HL-60 (cell line): ENCODE measurements around the gene FOCAD.

Experiments
- DNase-seq, 2 experiments: peaks; one replicate each; pipeline ENCODE4 v3.0.0-alpha.2; 2010 to 2020; ENCODE audit warnings: low read depth in 1 of 2, low spot score in 1 of 2
- H3K27ac ChIP-seq: fragments of 250-450 bp; sonication (Bioruptor Pico); replicated peaks from 2 replicates; pipeline ENCODE4 v1.5.1; 2020; ENCODE audit warnings: mild to moderate bottlenecking, moderate library complexity
- H3K27me3 ChIP-seq: fragments of 250-450 bp; sonication (Bioruptor Pico); 2 replicates; pipeline ENCODE4 v1.5.1; 2021; ENCODE audit warnings: mild to moderate bottlenecking, moderate library complexity; ENCODE audit not compliant: insufficient read depth, poor library complexity, severe bottlenecking
- H3K4me3 ChIP-seq: replicated peaks from 2 replicates; pipeline ENCODE4 v1.5.1; 2011; ENCODE audit warnings: mild to moderate bottlenecking, control low read depth, low read length; ENCODE audit not compliant: insufficient read depth
- CTCF ChIP-seq: IDR thresholded peaks from one replicate; pipeline ENCODE4 v1.5.1; 2011; ENCODE audit warnings: low read length, control low read depth, inconsistent platforms; ENCODE audit not compliant: insufficient read depth
- GABPA ChIP-seq: IDR thresholded peaks from 2 replicates; pipeline ENCODE4 v1.6.1; 2012; ENCODE audit warnings: low read depth
- POLR2AphosphoS5 ChIP-seq: IDR thresholded peaks from 2 replicates; pipeline ENCODE4 v1.6.1; 2012; ENCODE audit warnings: low read depth
- SPI1 ChIP-seq: IDR thresholded peaks from 2 replicates; pipeline ENCODE4 v1.6.1; 2012; ENCODE audit warnings: low read depth, mild to moderate bottlenecking, borderline replicate concordance
- TF ChIP-seq, protein P1 (sequence below): IDR thresholded peaks from 2 replicates; pipeline ENCODE4 v1.6.1; 2012; ENCODE audit warnings: low read depth; ENCODE audit not compliant: insufficient replicate concordance

FOCAD gene

DNA sequence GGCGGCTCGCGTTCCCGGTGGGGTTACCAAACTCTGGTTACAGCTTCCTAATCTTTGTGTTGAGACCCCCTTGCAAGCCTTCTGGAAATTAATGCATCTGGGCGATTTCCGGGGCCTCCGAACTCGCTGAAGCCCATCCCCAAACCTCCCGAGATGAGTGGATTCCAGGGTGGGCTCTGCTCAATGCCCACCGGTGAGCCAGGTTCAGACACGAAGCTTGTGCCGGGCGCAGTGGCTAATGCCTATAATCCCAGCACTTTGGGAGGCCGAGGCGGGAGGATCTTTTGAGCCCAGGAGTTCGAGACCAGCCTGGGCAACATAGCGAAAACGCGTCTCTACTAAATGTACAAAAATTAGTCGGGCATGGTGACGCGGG is 347.7 kb downstream of the FOCAD start:
- no peak for DNase-seq
- Histone ChIP-seq H3K27ac (peak overlapping the region; percentile 71), H3K27me3 (no peaks in the 10 kb centered on the region), H3K4me3 (peak overlapping the region; percentile 36)
- TF ChIP-seq, protein P1, sequence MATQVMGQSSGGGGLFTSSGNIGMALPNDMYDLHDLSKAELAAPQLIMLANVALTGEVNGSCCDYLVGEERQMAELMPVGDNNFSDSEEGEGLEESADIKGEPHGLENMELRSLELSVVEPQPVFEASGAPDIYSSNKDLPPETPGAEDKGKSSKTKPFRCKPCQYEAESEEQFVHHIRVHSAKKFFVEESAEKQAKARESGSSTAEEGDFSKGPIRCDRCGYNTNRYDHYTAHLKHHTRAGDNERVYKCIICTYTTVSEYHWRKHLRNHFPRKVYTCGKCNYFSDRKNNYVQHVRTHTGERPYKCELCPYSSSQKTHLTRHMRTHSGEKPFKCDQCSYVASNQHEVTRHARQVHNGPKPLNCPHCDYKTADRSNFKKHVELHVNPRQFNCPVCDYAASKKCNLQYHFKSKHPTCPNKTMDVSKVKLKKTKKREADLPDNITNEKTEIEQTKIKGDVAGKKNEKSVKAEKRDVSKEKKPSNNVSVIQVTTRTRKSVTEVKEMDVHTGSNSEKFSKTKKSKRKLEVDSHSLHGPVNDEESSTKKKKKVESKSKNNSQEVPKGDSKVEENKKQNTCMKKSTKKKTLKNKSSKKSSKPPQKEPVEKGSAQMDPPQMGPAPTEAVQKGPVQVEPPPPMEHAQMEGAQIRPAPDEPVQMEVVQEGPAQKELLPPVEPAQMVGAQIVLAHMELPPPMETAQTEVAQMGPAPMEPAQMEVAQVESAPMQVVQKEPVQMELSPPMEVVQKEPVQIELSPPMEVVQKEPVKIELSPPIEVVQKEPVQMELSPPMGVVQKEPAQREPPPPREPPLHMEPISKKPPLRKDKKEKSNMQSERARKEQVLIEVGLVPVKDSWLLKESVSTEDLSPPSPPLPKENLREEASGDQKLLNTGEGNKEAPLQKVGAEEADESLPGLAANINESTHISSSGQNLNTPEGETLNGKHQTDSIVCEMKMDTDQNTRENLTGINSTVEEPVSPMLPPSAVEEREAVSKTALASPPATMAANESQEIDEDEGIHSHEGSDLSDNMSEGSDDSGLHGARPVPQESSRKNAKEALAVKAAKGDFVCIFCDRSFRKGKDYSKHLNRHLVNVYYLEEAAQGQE, result no peak
- TF ChIP-seq POLR2AphosphoS5 (no peak), CTCF (no peak), GABPA (no peak), SPI1 (no peak)

DNA sequence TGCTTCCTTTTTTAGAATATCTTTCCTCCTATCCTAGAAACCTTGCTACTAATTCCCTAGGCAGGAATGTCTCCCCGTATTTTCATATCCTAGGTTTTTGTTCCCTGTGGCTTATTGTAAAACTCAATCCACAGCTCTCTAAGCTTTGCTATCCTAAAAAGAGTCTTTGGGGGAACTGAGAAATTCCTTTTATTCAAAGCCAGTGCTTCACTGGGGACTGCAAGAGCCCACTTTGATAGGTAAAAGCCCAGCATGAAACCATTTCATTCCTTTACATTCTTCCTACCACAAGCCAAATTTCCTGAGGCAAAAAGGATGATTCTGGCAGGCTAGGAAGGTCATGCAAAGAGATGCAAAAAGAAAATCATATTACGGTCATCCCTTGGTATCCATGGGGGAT is 353.2 kb downstream of the FOCAD start:
- no peak for TF ChIP-seq POLR2AphosphoS5
- TF ChIP-seq GABPA, result no peak
- no peak for TF ChIP-seq CTCF
- no peak for TF ChIP-seq SPI1
- TF ChIP-seq, protein P1, result no peak
- DNase-seq, result no peak
- Histone ChIP-seq H3K4me3 (no peak overlapping the region), H3K27ac (no peak overlapping the region), H3K27me3 (no peaks in the 10 kb centered on the region)

DNA sequence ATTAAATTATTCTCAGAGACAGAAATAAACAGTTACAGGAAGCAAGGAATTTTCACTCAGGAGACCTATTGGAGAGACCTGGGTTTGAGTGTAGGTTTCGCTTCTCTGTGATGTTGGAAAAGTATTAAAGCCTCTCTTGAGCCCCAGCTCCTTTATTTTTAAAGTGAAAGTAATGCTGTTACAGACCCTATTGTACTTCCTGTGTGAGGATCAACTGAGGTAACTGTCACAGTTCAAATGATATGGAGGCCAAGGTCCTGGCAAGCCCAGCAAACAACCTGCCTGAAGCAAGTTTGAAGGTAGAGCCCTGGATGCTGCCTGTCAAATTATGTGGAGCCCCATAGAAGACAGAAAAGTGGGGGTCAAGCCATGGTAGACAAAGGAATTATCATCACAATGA is 355.2 kb downstream of the FOCAD start:
- DNase-seq, result no peak
- Histone ChIP-seq H3K4me3 (no peak overlapping the region), H3K27ac (no peak overlapping the region), H3K27me3 (no peaks in the 10 kb centered on the region)
- TF ChIP-seq, protein P1, result no peak
- TF ChIP-seq CTCF (no peak), GABPA (no peak)
